Measurements from ENCODE around the gene ARMC6.
A peak's percentile ranks its signal among the peaks of the same experiment; 100 is the strongest.

The ARMC6 gene

GRCh38 chr19:19033426-19034203 lies at the start of gene ARMC6, which contains the start of gene SUGP2:
ARMC6 (plus strand) TSS chr19:19033603; CDS start chr19:19034210, 607 bp downstream.
SUGP2 (minus strand) TSS chr19:19033517; CDS start chr19:19031071, 2,446 bp downstream.
- in situ Hi-C loops (cut with MboI; ENCODE audit: low pct_unique_long_range_greater_than_20kb, low sequenced_read_pairs): no loop called here
- peak; percentile 94 for DNase-seq

DNA sequence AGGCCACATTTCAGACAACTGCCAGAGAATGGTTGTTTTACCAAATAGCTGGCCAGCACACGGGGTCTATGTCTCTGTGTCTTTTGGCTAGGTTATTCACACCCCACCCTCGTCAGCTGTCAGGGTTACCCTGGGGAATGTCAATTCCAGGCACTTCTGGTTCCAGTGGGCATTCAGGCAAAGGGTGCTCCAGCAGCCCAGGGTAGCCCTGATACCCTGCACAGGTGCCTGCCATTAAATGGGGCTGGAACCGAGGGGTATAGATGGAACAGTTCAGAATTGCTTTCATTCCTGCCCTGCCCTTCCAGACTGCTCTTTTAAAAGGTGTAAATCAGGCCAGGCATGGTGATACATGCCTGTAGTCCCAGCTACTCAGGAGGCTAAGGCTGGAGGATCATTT lies 49.2 kb upstream of the ARMC6 start:
- in situ Hi-C loops (cut with MboI; ENCODE audit: low pct_unique_long_range_greater_than_20kb, low sequenced_read_pairs): no loop called here

DNA sequence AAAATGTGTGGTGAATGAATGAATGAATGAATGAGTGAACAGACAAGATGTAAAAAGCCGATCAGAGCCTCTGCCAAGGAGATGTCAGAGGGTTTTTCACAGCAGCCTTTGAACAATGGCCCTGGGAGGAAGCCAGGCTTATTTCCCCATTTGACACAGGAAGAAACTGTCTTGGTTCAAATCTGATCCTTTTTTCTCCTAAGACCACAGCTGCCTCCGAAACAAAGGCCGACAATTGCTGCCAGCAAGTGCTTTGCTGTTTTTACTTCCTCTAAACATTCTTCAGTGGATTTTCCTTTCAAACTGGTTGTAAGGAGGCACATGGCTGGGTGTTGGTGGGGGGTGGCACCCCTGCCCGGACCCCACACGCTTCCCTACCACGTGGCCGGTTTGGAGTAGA lies 48.1 kb upstream of the ARMC6 start:
- in situ Hi-C loops (cut with MboI; ENCODE audit: low pct_unique_long_range_greater_than_20kb, low sequenced_read_pairs): no loop called here
- peak; percentile 81 for DNase-seq

More for the DNA sequence above, 49.2 kb upstream of the ARMC6 start:
- DNase-seq: no peak

DNA sequence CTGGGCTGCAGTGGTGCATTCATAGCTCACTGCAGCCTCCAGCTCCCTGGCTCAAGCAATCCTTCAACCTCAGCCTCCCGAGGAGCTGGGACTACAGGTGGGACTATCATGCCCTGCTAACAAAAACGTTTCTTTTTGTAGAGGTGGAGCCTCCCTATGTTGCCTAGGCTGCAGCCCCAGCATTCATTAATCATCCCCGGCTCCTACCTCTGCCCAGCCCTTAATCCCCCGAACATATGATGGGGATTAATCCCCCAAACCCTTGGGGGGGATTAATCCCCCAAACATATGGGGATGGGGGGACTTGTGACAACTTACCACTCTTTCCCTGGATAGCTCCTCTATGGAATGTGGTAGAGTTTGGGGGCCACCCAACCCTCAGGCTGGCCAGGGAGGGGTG lies 45.9 kb upstream of the ARMC6 start:
- in situ Hi-C loops (cut with MboI; ENCODE audit: low pct_unique_long_range_greater_than_20kb, low sequenced_read_pairs): no loop called here
- DNase-seq: no peak

DNA sequence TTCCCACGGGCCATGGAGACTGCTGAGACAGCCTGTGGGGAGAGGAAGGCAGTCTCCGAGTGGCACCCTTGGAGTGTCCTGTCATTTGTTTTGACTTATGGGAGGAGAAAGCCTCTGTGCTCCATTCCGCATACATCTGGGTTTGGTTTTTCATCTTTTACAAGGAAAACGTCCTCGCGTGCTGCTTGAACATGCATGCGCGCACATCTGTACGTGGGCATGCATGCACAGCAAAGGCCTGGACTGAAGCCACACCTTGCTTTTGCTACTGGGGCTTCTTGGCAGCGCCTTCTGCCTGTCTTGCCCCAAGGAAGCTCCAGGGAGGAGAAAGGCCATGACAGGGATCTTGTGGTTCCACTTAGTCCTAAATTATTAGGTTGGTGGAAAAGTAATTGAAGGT lies 44.1 kb upstream of the ARMC6 start:
- no peak for DNase-seq
- in situ Hi-C loops (cut with MboI; ENCODE audit: low pct_unique_long_range_greater_than_20kb, low sequenced_read_pairs): no loop called here

- in situ Hi-C loops (cut with MboI; ENCODE audit: low pct_unique_long_range_greater_than_20kb, low sequenced_read_pairs): no loop called here
- no peak for DNase-seq
Observed at GRCh38 chr19:18990128-18990708, 43.2 kb upstream of the ARMC6 start.

DNA sequence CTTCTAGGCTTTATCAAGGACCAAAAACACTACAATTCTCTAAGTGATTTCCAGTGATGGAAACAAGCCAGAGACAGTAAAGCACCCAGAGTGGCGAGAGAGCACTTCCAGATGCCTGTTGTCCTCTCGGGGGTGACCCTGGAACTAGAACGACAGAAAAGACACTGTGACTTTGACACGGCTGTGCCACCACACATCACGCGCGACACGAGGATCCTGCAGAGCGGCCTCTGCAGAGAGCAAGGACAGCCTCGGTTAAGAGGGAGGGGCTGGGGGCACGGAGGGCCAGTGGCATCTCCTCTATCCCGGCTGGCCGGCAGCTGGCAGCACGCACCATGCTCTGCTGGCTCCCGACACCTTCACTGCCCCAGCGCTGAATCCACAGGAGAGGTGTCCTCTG lies 42.4 kb upstream of the ARMC6 start:
- in situ Hi-C loops (cut with MboI; ENCODE audit: low pct_unique_long_range_greater_than_20kb, low sequenced_read_pairs): no loop called here

GRCh38 chr19:18991468-18991867 lies 41.9 kb upstream of the ARMC6 start:
- in situ Hi-C loops (cut with MboI; ENCODE audit: low pct_unique_long_range_greater_than_20kb, low sequenced_read_pairs): no loop called here
- DNase-seq: no peak

More for the DNA sequence above, 42.4 kb upstream of the ARMC6 start:
- DNase-seq: no peak

DNA sequence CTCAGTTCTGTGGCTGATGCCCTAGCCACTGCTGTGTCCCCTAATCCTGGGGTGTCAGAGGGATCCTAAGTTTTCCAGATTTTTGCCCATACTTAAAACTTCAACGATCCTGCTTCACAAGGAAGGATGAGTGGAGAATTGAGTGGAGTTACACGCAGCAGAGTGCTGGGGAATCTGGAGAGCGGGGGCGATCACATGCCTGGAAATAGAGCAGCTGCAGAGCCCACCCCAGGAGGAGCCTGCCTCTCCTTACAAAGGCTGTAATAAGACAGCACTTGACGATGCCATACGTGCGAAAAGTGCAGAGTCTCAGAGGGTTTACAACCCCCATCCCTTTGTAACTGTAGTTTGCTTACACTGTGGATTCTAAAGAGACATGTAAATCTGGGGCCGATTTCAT lies 40.7 kb upstream of the ARMC6 start:
- no peak for DNase-seq

GRCh38 chr19:18993115-18993514 lies 40.3 kb upstream of the ARMC6 start:
- in situ Hi-C loops (cut with MboI; ENCODE audit: low pct_unique_long_range_greater_than_20kb, low sequenced_read_pairs): no loop called here
- DNase-seq: no peak

More for the DNA sequence above, 40.7 kb upstream of the ARMC6 start:
- in situ Hi-C loops (cut with MboI; ENCODE audit: low pct_unique_long_range_greater_than_20kb, low sequenced_read_pairs): no loop called here

DNA sequence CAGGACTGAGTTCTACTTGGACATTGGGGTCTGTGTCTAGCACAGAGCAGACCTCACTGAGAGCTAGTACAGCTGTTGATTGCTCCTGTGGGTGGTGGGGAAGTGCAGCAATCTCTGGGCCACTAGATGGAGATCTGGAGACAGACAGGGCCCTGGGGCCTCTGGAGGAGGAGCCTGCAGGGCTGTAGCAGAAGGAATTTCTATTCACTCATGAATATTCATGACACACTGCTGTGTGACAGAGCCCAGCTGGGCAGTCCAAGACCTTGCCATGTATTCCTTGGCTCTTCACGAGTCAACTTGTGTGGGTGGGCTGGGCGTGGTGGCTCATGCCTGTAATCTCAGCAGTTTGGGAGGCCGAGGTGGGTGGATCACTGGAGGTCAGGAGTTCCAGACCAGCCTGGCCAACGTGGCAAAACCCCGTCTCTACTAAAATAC lies 37.6 kb upstream of the ARMC6 start:
- in situ Hi-C loops (cut with MboI; ENCODE audit: low pct_unique_long_range_greater_than_20kb, low sequenced_read_pairs): no loop called here
- peak; percentile 72 for DNase-seq

DNA sequence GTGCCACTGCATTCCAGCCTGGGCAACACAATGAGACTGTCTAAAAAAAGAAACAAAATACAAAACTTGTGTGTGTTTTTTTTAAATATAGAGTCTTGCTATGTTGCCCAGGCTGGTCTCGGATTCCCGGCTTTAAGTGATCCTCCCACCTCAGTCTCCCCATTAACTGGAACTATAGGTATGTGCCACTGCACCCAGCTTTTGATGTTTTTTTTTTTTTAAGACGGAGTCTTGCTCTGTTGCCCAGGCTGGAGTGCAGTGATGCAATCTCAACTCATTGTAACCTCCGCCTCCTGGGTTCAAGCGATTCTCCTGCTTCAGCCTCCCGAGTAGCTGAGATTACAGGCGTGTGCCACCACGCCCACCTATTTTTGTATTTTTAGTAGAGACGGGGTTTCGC lies 37.1 kb upstream of the ARMC6 start:
- in situ Hi-C loops (cut with MboI; ENCODE audit: low pct_unique_long_range_greater_than_20kb, low sequenced_read_pairs): no loop called here
- DNase-seq: no peak

GRCh38 chr19:18996796-18997394 lies 36.5 kb upstream of the ARMC6 start:
- in situ Hi-C loops (cut with MboI; ENCODE audit: low pct_unique_long_range_greater_than_20kb, low sequenced_read_pairs): no loop called here
- DNase-seq: no peak

GRCh38 chr19:18998276-18998675 lies 35.1 kb upstream of the ARMC6 start:
- DNase-seq: no peak
- in situ Hi-C loops (cut with MboI; ENCODE audit: low pct_unique_long_range_greater_than_20kb, low sequenced_read_pairs): no loop called here

DNA sequence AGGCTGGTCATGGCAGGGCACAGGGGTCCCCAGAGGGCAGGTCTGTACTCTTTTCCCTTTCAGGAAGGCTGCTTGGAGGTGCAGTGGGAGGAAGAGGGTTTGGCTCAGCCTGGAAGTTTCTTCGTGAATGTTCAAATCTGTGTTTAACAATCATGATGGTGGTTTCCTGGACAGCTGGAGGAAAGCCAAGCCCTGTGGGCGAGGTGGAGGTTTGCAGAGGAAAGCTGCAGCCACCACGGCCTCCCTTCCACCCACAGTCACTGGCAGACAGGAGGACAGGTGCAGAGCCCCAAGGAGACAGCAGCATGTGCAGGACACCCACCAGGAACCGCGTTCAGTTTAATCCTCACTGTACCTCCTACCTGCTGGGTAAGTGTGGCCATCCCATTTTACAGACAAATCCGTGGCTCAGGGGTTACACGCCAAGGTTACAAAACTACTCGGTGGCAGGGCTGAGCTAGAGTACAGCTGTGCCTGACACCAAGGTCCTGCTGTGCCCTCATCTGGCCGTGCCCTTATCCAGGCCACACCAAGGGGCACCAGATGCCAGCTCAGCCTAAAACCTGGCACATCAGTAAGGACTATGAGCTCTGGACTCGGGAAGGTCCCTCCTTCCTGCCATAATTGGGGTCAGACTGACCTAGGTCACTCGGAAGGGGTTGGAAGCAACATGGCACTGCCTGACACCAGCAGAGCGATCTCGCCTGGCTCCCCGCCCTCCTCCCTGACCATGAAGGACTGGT lies 34.2 kb upstream of the ARMC6 start:
- in situ Hi-C loops (cut with MboI; ENCODE audit: low pct_unique_long_range_greater_than_20kb, low sequenced_read_pairs): no loop called here
- DNase-seq: no peak

DNA sequence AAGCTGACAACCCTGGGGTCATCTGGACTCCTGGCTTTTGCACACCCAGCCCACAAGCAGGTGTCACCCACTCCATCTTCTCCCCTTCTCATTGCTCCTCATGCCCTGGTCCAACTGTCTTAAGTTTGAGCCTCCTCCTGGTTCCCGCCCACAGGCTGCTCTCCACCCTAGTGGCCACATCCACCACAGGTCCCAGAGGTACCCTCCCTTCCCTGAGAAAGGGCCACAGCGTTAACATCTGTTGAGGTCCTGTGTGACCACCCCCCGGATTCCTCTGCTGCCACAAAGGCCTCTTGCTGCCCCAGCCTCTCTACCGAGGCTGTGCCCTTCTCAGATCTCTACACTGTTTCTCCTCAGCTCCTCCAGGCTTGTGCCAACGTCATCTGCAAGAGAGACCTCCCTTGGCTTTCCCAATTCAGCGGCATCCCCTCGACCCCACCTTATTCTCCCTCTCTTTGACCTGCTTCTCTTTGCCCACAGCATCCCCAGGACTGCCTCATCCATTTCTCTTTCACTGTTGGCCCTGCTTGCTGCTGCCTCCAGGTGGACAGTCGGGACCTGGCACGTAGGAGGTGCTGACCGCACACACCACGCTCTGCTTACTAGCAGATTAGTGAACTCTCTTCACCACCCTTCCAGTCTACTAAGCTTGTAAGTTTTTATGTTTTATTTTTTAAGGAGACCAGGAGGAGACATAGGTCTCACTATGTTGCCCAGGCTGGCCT lies 33.3 kb upstream of the ARMC6 start:
- DNase-seq: no peak
- in situ Hi-C loops (cut with MboI; ENCODE audit: low pct_unique_long_range_greater_than_20kb, low sequenced_read_pairs): no loop called here

GRCh38 chr19:19004144-19004543 lies 29.3 kb upstream of the ARMC6 start:
- DNase-seq: no peak
- in situ Hi-C loops (cut with MboI; ENCODE audit: low pct_unique_long_range_greater_than_20kb, low sequenced_read_pairs): no loop called here

DNA sequence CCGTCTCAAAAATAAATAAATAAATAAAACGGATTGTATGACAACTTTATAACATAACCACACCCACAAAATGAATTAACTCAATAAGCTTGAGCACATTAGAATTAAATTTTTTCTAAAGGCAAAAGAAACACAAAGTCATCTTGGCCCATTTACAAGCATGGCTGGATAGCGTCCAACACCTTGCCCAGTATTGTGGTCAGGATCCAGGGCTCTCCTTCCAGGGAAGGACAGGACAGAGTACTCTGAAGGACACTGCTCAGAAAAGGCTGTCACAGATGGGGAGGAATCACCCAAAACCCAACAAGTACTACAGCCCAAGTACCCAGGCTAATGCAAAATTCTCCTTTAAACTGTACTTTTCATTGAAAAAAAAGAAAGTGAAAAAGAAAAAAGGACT lies 27.2 kb upstream of the ARMC6 start:
- no peak for DNase-seq
- in situ Hi-C loops (cut with MboI; ENCODE audit: low pct_unique_long_range_greater_than_20kb, low sequenced_read_pairs): no loop called here

- no peak for DNase-seq
- in situ Hi-C loops (cut with MboI; ENCODE audit: low pct_unique_long_range_greater_than_20kb, low sequenced_read_pairs): no loop called here
Observed at GRCh38 chr19:19009951-19010350, 23.5 kb upstream of the ARMC6 start.
